HK-2 (cell line): ENCODE results near the gene MUSK.
"Not testable (repeated sequence)": the region's sequence is repeated elsewhere in the genome, so short reads cannot be mapped to it uniquely, and the experiment has no call there.

Experiments
- DNase-seq: peaks from one replicate; pipeline ENCODE4 v3.0.0-alpha.2; 2018; ENCODE audit not compliant: unreplicated experiment

The MUSK gene

GRCh38 chr9:110809038-110809595, 140.5 kb downstream of the MUSK start:
- DNase-seq, result no peak

- no peak for DNase-seq
Observed at GRCh38 chr9:110810262-110810976, 141.8 kb downstream of the MUSK start.

GRCh38 chr9:110812886-110813285, 144.3 kb downstream of the MUSK start:
- no peak for DNase-seq

GRCh38 chr9:110814159-110814558, 145.6 kb downstream of the MUSK start:
- DNase-seq, result no peak

GRCh38 chr9:110815361-110815760, 146.8 kb downstream of the MUSK start:
- DNase-seq, result no peak

- no peak for DNase-seq
Observed at GRCh38 chr9:110820381-110820780, 151.8 kb downstream of the MUSK start.

- DNase-seq, result no peak
Observed at GRCh38 chr9:110821064-110821463, 152.5 kb downstream of the MUSK start.

GRCh38 chr9:110825129-110825528, 156.5 kb downstream of the MUSK start:
- not testable (repeated sequence) for DNase-seq

- DNase-seq, result no peak
Observed at GRCh38 chr9:110825950-110826349, 157.4 kb downstream of the MUSK start.

- not testable (repeated sequence) for DNase-seq
Observed at GRCh38 chr9:110826400-110826799, 157.8 kb downstream of the MUSK start.

GRCh38 chr9:110828264-110828663, 159.7 kb downstream of the MUSK start:
- DNase-seq, result no peak

GRCh38 chr9:110830495-110830894, 161.9 kb downstream of the MUSK start:
- DNase-seq, result no peak

- DNase-seq, result no peak
Observed at GRCh38 chr9:110832926-110833325, 164.3 kb downstream of the MUSK start.

GRCh38 chr9:110835404-110835803, 166.8 kb downstream of the MUSK start:
- DNase-seq, result no peak

- peak; percentile 17 for DNase-seq
Observed at GRCh38 chr9:110835859-110836271, 167.3 kb downstream of the MUSK start.

- DNase-seq, result no peak
Observed at GRCh38 chr9:110837401-110838005, 168.9 kb downstream of the MUSK start.

- DNase-seq, result peak; percentile 14
Observed at GRCh38 chr9:110842169-110842568, 173.6 kb downstream of the MUSK start.

- DNase-seq, result no peak
Observed at GRCh38 chr9:110842986-110843385, 174.4 kb downstream of the MUSK start.

GRCh38 chr9:110844121-110844520, 175.5 kb downstream of the MUSK start:
- no peak for DNase-seq

- no peak for DNase-seq
Observed at GRCh38 chr9:110846215-110846614, 177.6 kb downstream of the MUSK start.

GRCh38 chr9:110847671-110848070, 179.1 kb downstream of the MUSK start:
- no peak for DNase-seq

GRCh38 chr9:110850401-110851135, 182.0 kb downstream of the MUSK start:
- no peak for DNase-seq
